GM10266 (cell line): ENCODE measurements around the gene KCNJ3.

Experiments used
- DNase-seq: peaks from one replicate; pipeline ENCODE4 v3.0.0; 2012; ENCODE audit errors: extremely low spot score
- CTCF ChIP-seq: IDR thresholded peaks from 2 replicates; pipeline ENCODE4 v1.5.1; 2012; ENCODE audit warnings: mild to moderate bottlenecking, low read depth; ENCODE audit not compliant: control insufficient read depth, insufficient read depth; ENCODE audit errors: missing control alignments

Gene KCNJ3

DNA sequence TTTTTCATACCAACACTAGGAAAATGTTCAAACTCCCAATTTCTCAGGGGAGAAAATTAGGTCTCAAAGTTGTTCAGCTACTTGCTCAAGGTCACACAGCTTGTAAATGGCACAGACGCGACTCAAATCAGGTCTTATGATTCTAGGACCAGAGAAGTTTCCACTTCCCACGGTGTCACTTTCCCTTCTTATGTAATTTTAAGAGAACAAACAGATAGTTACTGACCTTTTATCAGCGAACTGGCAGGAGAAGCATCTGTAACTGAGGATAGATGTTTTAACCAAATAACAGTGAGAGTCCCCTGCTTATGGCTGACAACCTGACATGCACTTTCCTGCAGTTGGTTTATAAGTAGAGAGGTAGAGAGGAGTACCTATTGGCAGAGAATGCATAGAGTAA lies 2.1 kb upstream of the KCNJ3 start:
- no peak for DNase-seq
- TF ChIP-seq CTCF: no peak

GRCh38 chr2:154696810-154697417 lies 1.6 kb upstream of the KCNJ3 start:
- DNase-seq: no peak
- no peak for TF ChIP-seq CTCF

GRCh38 chr2:154697418-154698252 lies 860 bp upstream of the KCNJ3 start:
- TF ChIP-seq CTCF: no peak
- DNase-seq: no peak

DNA sequence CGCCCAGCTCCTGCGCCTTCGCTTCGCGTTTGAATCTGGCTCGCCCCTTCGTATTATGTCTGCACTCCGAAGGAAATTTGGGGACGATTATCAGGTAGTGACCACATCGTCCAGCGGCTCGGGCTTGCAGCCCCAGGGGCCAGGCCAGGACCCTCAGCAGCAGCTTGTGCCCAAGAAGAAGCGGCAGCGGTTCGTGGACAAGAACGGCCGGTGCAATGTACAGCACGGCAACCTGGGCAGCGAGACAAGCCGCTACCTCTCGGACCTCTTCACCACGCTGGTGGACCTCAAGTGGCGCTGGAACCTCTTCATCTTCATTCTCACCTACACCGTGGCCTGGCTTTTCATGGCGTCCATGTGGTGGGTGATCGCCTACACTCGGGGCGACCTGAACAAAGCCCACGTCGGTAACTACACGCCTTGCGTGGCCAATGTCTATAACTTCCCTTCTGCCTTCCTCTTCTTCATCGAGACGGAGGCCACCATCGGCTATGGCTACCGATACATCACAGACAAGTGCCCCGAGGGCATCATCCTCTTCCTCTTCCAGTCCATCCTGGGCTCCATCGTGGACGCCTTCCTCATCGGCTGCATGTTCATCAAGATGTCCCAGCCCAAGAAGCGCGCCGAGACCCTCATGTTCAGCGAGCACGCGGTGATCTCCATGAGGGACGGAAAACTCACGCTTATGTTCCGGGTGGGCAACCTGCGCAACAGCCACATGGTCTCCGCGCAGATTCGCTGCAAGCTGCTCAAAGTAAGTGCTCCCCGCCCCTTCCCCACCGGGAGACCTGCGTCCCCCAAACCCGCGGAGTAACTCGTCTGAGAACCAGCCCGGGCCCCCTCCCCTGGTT lies 453 bp downstream of the KCNJ3 start:
- no peak for TF ChIP-seq CTCF
- no peak for DNase-seq

DNA sequence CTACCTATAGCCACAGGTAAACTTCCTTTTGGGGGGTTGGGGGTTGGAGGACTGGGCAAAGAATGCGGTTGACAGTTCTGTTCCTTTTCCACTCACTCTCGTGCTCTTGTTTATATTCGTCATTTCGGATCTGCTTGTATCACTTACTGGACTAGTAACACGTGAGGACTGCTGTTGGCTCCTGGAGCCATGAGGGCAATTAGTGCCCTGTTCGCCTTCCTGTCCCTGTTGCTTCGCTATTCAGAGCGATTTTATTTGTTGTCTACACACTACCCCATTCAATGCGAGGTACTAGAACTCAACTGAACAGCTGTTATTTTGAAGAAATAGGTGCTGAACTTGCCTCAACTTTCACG lies 1.1 kb downstream of the KCNJ3 start:
- no peak for DNase-seq

GRCh38 chr2:154700136-154700535 lies 1.6 kb downstream of the KCNJ3 start:
- DNase-seq: no peak
- TF ChIP-seq CTCF: no peak

More for the DNA sequence above, 1.1 kb downstream of the KCNJ3 start:
- TF ChIP-seq CTCF: no peak

DNA sequence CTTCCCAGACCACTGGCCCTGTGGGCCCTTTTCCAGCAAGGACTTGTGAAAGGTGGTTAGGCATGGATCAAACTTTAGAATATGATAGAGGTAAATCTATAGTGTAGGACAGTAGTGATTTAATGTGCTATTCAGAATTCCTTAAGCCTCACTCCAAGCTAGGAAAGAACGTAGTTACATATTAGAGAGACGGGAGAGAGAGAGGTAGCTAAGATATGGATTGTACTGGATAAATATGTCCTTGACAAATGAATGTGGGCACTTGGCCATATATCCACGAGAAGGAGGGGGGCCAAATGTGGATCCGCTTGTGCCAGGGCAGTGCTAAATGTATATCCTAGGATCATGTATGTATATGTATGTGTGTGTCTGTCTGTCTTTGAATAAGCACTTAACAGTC lies 6.5 kb downstream of the KCNJ3 start:
- DNase-seq: no peak
- TF ChIP-seq CTCF: no peak
